SIG-M5 (cell line): ENCODE measurements around the gene NOL4L.

Experiments used
- DNase-seq: peaks from one replicate; lab custom pipeline; 2025; lab: John Stamatoyannopoulos, UW

The NOL4L gene

GRCh38 chr20:32576560-32576959, 8.6 kb downstream of the NOL4L start:
- no peak for DNase-seq

GRCh38 chr20:32575805-32576204, 9.3 kb downstream of the NOL4L start:
- no peak for DNase-seq

GRCh38 chr20:32575227-32575581, 9.9 kb downstream of the NOL4L start:
- DNase-seq: no peak

- no peak for DNase-seq
Measured at GRCh38 chr20:32574296-32575226, 10.6 kb downstream of the NOL4L start.

- no peak for DNase-seq
Measured at GRCh38 chr20:32573167-32573851, 11.8 kb downstream of the NOL4L start.

GRCh38 chr20:32572271-32572968, 12.7 kb downstream of the NOL4L start:
- no peak for DNase-seq

- no peak for DNase-seq
Measured at GRCh38 chr20:32571566-32571965, 13.6 kb downstream of the NOL4L start.

- no peak for DNase-seq
Measured at GRCh38 chr20:32570401-32571190, 14.5 kb downstream of the NOL4L start.

GRCh38 chr20:32569380-32570305, 15.5 kb downstream of the NOL4L start:
- DNase-seq: no peak

GRCh38 chr20:32569018-32569379, 16.1 kb downstream of the NOL4L start:
- DNase-seq: no peak

- no peak for DNase-seq
Measured at GRCh38 chr20:32567384-32568178, 17.6 kb downstream of the NOL4L start.

GRCh38 chr20:32566379-32567374, 18.5 kb downstream of the NOL4L start:
- no peak for DNase-seq

- no peak for DNase-seq
Measured at GRCh38 chr20:32565735-32566032, 19.4 kb downstream of the NOL4L start.

GRCh38 chr20:32564921-32565734, 20.0 kb downstream of the NOL4L start:
- DNase-seq: no peak

- DNase-seq: no peak
Measured at GRCh38 chr20:32564440-32564839, 20.7 kb downstream of the NOL4L start.

- DNase-seq: no peak
Measured at GRCh38 chr20:32563311-32564272, 21.5 kb downstream of the NOL4L start.

GRCh38 chr20:32562495-32562911, 22.6 kb downstream of the NOL4L start:
- no peak for DNase-seq
